Testis (tissue), 3 donors: Measurements from ENCODE around the gene CDH4. TPM values are rescaled to one million over a fixed set of nuclear protein-coding genes. Genes with fewer than 3 reads are reported as not detected.
"Not testable (repeated sequence)": the region's sequence is repeated elsewhere in the genome, so short reads cannot be mapped to it uniquely, and the experiment has no call there.

Source experiments
- DNase-seq: peaks from one replicate; pipeline ENCODE4 v3.0.0-alpha.2; 2019
- H3K27ac ChIP-seq, 2 donors: fragments of 200-600 bp; sonication (generic); one replicate each; pipeline ENCODE4 v1.5.1; 2019
- H3K27me3 ChIP-seq: fragments of 200-600 bp; sonication (generic); one replicate; pipeline ENCODE4 v1.5.1; 2019
- H3K36me3 ChIP-seq: fragments of 200-600 bp; sonication (generic); one replicate; pipeline ENCODE4 v1.5.1; 2017; ENCODE audit warnings: low read depth; ENCODE audit errors: missing control alignments
- H3K4me1 ChIP-seq: fragments of 200-600 bp; sonication (generic); one replicate; pipeline ENCODE4 v1.5.1; 2019
- H3K4me3 ChIP-seq, 2 donors: fragments of 200-600 bp; sonication (generic); one replicate each; pipeline ENCODE4 v1.5.1; 2017 to 2019
- H3K9me3 ChIP-seq: fragments of 200-600 bp; sonication (generic); one replicate; pipeline ENCODE4 v1.5.1; 2017
- POLR2A ChIP-seq: fragments of 450-650 bp; IDR thresholded peaks from one replicate; pipeline ENCODE4 v1.6.1; 2017; ENCODE audit warnings: antibody characterized with exemption, mild to moderate bottlenecking, moderate library complexity
- WGBS, 2 donors: methylation state at CpG; one replicate each; pipeline ENCODE4 v1.1.5; 2018; 5-methylcytosine and 5-hydroxymethylcytosine counted together
- intact Hi-C: fragments of 100-400 bp; cut with DNase I; formaldehyde crosslinking; loops from one replicate; pipeline ENCODE4 v1.15.1; 2023; ENCODE audit warnings: low total_unique reads
- polyA plus RNA-seq: library from polyadenylated mRNA; stranded (reverse); fragments of 350-450 nt; fragmentation: Illumina TruSeq; extraction: RNeasy Lipid Tissue Mini Kit (QIAGEN cat#74804); gene quantifications from one replicate; pipeline ENCODE4 v1.2.3, GENCODE V29; 2014; ENCODE audit warnings: low read depth, low replicate concordance; ENCODE audit not compliant: insufficient read depth
- total RNA-seq, 2 donors: library from RNA; depleted of rRNA; stranded (reverse); fragments of >200 nt; gene quantifications; one replicate each; pipeline ENCODE4 v1.2.3, GENCODE V29; 2016
- TF ChIP-seq, protein P1 (sequence below), 3 experiments: fragments of 450-650 bp in 2 of 3; fragments of 200-600 bp in 1 of 3; sonication (generic) in 1 of 3; IDR thresholded peaks; one replicate each; pipeline ENCODE4 v1.5.1; 2016 to 2019; ENCODE audit warnings: antibody characterized with exemption in 3 of 3, mild to moderate bottlenecking in 2 of 3, moderate library complexity in 1 of 3

The CDH4 gene
- total and polyA plus RNA-seq, 3 donors from 2014 or later, result 1.4 to 3.3 (median 1.9) TPM

DNA sequence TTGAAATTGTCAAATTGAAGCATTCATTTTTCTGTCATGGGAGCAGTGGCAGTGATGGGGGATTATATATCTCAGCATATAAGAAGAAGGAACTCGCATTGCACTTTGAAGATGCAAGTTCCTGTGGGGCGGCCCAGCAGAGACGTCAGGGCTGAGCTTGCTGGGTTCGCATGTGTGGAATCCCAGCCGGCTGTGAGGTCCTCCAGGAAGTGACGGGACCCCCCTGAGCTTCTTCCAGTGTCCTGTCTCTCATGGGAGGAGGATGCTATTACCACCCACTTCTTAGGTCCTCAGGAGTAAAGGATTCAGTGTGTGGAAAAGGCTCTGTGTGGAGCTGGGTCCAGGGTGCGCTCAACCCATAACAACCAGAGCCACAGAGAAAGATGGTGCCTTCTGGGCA is 201.2 kb downstream of the CDH4 start:
- intact Hi-C loops, result no loop called here
- Histone ChIP-seq H3K4me1 (no peaks in the 10 kb centered on the region), H3K27ac (no peak overlapping the region), H3K27me3 (no peaks in the 10 kb centered on the region), H3K36me3 (no peaks in the 10 kb centered on the region), H3K9me3 (no peaks in the 10 kb centered on the region), H3K4me3 (no peak overlapping the region)
- TF ChIP-seq, protein P1, sequence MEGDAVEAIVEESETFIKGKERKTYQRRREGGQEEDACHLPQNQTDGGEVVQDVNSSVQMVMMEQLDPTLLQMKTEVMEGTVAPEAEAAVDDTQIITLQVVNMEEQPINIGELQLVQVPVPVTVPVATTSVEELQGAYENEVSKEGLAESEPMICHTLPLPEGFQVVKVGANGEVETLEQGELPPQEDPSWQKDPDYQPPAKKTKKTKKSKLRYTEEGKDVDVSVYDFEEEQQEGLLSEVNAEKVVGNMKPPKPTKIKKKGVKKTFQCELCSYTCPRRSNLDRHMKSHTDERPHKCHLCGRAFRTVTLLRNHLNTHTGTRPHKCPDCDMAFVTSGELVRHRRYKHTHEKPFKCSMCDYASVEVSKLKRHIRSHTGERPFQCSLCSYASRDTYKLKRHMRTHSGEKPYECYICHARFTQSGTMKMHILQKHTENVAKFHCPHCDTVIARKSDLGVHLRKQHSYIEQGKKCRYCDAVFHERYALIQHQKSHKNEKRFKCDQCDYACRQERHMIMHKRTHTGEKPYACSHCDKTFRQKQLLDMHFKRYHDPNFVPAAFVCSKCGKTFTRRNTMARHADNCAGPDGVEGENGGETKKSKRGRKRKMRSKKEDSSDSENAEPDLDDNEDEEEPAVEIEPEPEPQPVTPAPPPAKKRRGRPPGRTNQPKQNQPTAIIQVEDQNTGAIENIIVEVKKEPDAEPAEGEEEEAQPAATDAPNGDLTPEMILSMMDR (IDR thresholded peaks at IDR 0.05), result no peak
- WGBS, 2 donors, result 77 to 81% methylated on average over 6 to 7 of the region's 7 CpGs
- no peak for DNase-seq

DNA sequence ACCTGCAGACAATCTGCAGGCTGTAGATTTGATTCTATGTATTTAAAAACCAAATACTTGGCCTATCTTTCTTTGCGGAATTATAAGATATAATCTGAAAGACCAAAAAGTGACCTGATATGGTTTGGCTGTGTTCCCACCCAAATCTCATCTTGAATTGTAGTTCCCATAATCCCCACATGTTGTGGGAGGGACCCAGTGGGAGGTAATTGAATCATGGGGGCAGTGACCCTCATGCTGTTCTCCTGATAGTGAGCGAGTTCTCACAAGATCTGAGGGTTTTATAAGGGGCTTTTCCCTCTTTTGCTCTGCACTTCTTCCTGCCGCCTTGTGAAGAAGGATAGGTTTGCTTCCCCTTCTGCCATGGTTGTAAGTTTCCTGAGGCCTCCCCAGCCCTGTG is 201.6 kb downstream of the CDH4 start:
- intact Hi-C loops, H3K9me3 ChIP-seq, H3K27me3 ChIP-seq, H3K4me3 ChIP-seq, DNase-seq, H3K36me3 ChIP-seq, H3K4me1 ChIP-seq, H3K27ac ChIP-seq: not testable (repeated sequence)
- 69 to 71% methylated on average over 3 of the region's 3 CpGs for WGBS, 2 donors

DNA sequence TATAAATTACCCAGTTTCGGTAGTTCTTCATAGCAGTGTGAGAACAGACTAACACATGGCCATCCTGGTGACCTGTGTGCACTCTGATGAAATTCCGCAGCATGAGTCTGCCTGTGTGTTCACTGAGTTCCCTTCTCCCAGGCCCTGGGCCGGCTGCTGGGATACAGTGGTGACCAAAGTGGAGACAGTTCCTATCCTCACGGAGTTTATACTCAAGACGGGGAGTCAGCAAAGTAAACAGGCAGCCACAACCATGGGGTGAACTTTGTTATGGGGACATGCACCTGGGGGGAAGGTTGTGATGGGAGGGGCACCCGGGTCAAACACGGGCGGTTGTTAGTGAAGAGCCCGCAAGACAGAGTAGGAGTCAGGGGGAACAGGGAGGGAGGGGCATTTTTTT is 202.0 kb downstream of the CDH4 start:
- no peaks in the 10 kb centered on the region for H3K9me3 ChIP-seq
- H3K27ac ChIP-seq, result no peak overlapping the region
- no peak for TF ChIP-seq POLR2A
- TF ChIP-seq, protein P1 (IDR thresholded peaks at IDR 0.05), result no peak
- DNase-seq, result no peak
- H3K4me1 ChIP-seq, result no peaks in the 10 kb centered on the region
- 65 to 81% methylated on average over 9 of the region's 9 CpGs for WGBS, 2 donors
- no peaks in the 10 kb centered on the region for H3K36me3 ChIP-seq
- intact Hi-C loops, result no loop called here
- no peaks in the 10 kb centered on the region for H3K27me3 ChIP-seq
- no peak overlapping the region for H3K4me3 ChIP-seq

DNA sequence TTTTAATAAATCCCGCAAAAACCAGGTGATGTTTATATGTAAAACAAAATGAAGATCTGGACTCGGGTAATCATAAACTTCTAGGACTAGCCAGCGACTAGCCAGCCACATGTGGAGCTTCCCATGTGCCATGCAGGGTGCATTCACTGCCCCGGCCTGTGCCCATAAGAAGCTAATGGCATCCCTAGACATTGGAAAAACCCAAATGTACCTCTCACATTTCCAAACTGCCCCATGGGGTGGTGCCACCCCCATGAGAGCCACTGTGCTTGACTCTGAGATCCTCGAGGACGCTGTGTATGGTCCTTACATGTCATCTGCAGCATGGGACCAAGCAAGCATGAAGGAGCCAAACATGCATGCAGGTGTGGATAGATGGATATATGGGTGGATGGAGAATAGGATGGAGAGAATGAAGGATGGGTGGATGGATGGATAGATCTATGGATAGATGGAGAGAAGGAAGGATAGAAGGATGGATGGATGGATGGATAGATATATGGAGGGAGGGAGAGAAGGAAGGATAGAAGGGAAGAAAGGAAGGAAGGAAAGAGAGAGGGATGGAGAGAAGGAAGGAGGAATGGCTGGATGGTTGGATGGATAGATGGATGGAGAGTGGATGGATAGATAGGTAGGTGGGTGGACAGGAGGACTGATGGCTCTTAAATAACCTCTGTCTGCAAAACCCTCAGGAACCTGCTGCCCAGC is 203.6 kb downstream of the CDH4 start:
- H3K36me3 ChIP-seq, result no peaks in the 10 kb centered on the region
- H3K27me3 ChIP-seq, result no peaks in the 10 kb centered on the region
- no peak for DNase-seq
- no peaks in the 10 kb centered on the region for H3K9me3 ChIP-seq
- no peaks in the 10 kb centered on the region for H3K4me1 ChIP-seq
- H3K27ac ChIP-seq, result no peak overlapping the region
- WGBS, 2 donors, result 85 to 93% methylated on average over 6 of the region's 6 CpGs
- no peak for TF ChIP-seq POLR2A
- TF ChIP-seq, protein P1 (IDR thresholded peaks at IDR 0.05), result no peak
- intact Hi-C loops, result no loop called here
- H3K4me3 ChIP-seq, result no peak overlapping the region

DNA sequence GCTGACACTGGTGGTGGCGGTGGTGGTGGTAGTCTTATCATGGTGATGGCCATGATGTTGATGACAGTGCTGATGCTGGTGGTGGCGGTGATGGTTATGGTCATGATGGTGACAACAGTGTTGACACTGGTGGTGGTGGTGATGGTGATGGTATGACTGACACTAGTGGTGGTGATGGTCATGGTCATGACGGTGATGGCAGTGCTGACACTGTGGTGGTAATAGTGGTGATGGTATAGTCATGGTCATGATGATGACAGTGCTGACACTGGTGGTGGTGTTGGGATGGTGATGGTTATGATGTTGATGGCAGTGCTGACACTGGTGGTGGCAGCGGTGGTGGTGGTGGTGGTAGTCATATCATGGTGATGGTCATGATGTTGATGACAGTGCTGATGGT is 205.7 kb downstream of the CDH4 start:
- intact Hi-C loops, result no loop called here
- DNase-seq, result no peak
- Histone ChIP-seq H3K9me3 (no peaks in the 10 kb centered on the region), H3K27me3 (no peaks in the 10 kb centered on the region), H3K36me3 (no peaks in the 10 kb centered on the region), H3K4me1 (no peaks in the 10 kb centered on the region), H3K4me3 (no peak overlapping the region), H3K27ac (no peak overlapping the region)
- 95 to 99% methylated on average over 4 of the region's 4 CpGs for WGBS, 2 donors
- TF ChIP-seq POLR2A, result no peak
- TF ChIP-seq, protein P1 (IDR thresholded peaks at IDR 0.05), result no peak
